ENCODE data around the gene ARFGEF2. TPM values are rescaled to one million over a fixed set of nuclear protein-coding genes. Genes with fewer than 3 reads are reported as not detected.

ARFGEF2 gene
- total and polyA plus RNA-seq, 2 of the 8 experiments (the other 6 are each of a cell fraction or from before 2014, with no cell fraction given), result 8.1 to 21.8 TPM

GRCh38 chr20:49074521-49074920 is 153.0 kb downstream of the ARFGEF2 start:
- FAIRE-seq (no peak), DNase-seq (ENCODE audit: low read depth in 1 of 2, low spot score in 2 of 2) (no peak)
- CTCF ChIA-PET (ENCODE audit: partially characterized antibody), result interaction anchor here (0.7 to 1.9 kb wide), 3 partner anchors 11 to 176 kb away, joined by 3 to 4 read pairs (median 4); no protein-coding TSS in a partner anchor
- Histone ChIP-seq H3K79me2 (ENCODE audit: control insufficient read depth in 1 of 2, insufficient read depth in 2 of 2, low read length in 2 of 2) (peaks cover 0 to 5% of the 10 kb centered on the region in 2 experiments; a peak in 1 of 4 replicates), H2BK15ac (ENCODE audit: low read length) (no peak overlapping the region), H2AFZ (ENCODE audit: low read length) (no peak overlapping the region), H3K14ac (ENCODE audit: insufficient read length) (no peak overlapping the region), H3K27ac (ENCODE audit: low read depth, low read length) (no peak overlapping the region), H3K4me3 (ENCODE audit: extremely low read depth in 1 of 4, insufficient read depth in 2 of 4, low read depth in 3 of 4, low read length in 4 of 4) (no peak overlapping the region), H3K9ac (replicated peaks in 1 of 4; ENCODE audit: extremely low read depth in 1 of 4, low read depth in 3 of 4, low read length in 3 of 4) (no peak overlapping the region), H3K36me3 (ENCODE audit: control insufficient read depth in 2 of 4, insufficient read depth in 4 of 4, low read length in 3 of 4) (peaks cover 31 to 98% (median 80%) of the 10 kb centered on the region in 4 experiments), H3K18ac (ENCODE audit: extremely low read depth, low read length) (no peak overlapping the region), H4K91ac (replicated peaks; ENCODE audit: insufficient read length, low read length) (no peak overlapping the region), H3K9me3 (ENCODE audit: insufficient read depth in 2 of 2, low read depth in 1 of 2, low read length in 1 of 2) (no peaks in the 10 kb centered on the region), H2AK5ac (ENCODE audit: low read depth, low read length) (no peak overlapping the region), H3K27me3 (replicated peaks in 1 of 4; ENCODE audit: control insufficient read depth in 3 of 4, extremely low read depth in 1 of 4, insufficient read depth in 3 of 4, low read length in 3 of 4) (no peaks in the 10 kb centered on the region), H2BK5ac (ENCODE audit: low read depth, low read length) (no peak overlapping the region), H4K8ac (ENCODE audit: extremely low read depth, insufficient read depth, low read length) (no peak overlapping the region), H3K23me2 (ENCODE audit: low read depth, low read length) (no peaks in the 10 kb centered on the region), H3K79me1 (ENCODE audit: low read depth, low read length) (peaks cover 3% of the 10 kb centered on the region; the same call in 1 of the 2 replicates), H3K56ac (replicated peaks; ENCODE audit: insufficient read length, low read depth, low read length) (no peak overlapping the region), H4K5ac (ENCODE audit: insufficient read length, low read depth, low read length) (no peak overlapping the region), H4K20me1 (replicated peaks in 1 of 2; ENCODE audit: control insufficient read depth in 1 of 2, insufficient read depth in 2 of 2, low read length in 2 of 2) (peaks cover 0 to 3% of the 10 kb centered on the region in 2 experiments), H2BK120ac (replicated peaks; ENCODE audit: low read depth, low read length) (no peak overlapping the region), H2BK20ac (ENCODE audit: low read length) (no peak overlapping the region), H3K4me1 (replicated peaks in 1 of 4; ENCODE audit: control insufficient read depth in 3 of 4, insufficient read depth in 4 of 4, low read length in 3 of 4) (no peaks in the 10 kb centered on the region), H2BK12ac (ENCODE audit: low read depth, low read length) (no peak overlapping the region), H3K4ac (replicated peaks; ENCODE audit: insufficient read length, low read depth, low read length) (no peak overlapping the region), H3K23ac (ENCODE audit: insufficient read length) (no peak overlapping the region), H3K4me2 (ENCODE audit: insufficient read depth in 1 of 2, low read depth in 2 of 2, low read length in 2 of 2) (no peak overlapping the region)
- WGBS, 2 experiments (ENCODE audit: extremely low coverage in 1 of 2, insufficient coverage in 1 of 2, insufficient read length in 1 of 2, insufficient replicate concordance in 2 of 2, low coverage in 1 of 2, low lambda C conversion rate in 2 of 2, missing lambda C conversion rate in 1 of 2), result 82% methylated on average over 2 of the region's 2 CpGs; no CpG with 5 or more reads in 1 of the 2 experiments
- POLR2A ChIA-PET (ENCODE audit: partially characterized antibody), result interaction anchor here (0.8 to 1.3 kb wide), 2 partner anchors 27 to 145 kb away, joined by 3 read pairs; partner anchors contain the start of gene DDX27
- TF ChIP-seq CEBPB (IDR thresholded peaks at IDR 0.05; ENCODE audit: low read depth, low read length), result no peak
- TF ChIP-seq SAP30 (IDR thresholded peaks at IDR 0.05; ENCODE audit: insufficient read depth, insufficient replicate concordance, low read length), result no peak
- no peak for TF ChIP-seq PHF8 (conservative IDR thresholded peaks at IDR 0.05; ENCODE audit: low read depth, low read length)
- TF ChIP-seq JUND (IDR thresholded peaks at IDR 0.05; ENCODE audit: low read length), result no peak
- TF ChIP-seq CTCF (IDR thresholded peaks at IDR 0.05; ENCODE audit: control extremely low read depth in 1 of 3, insufficient read depth in 1 of 3, low read depth in 1 of 3, low read length in 3 of 3), result no peak
- TF ChIP-seq RXRA (IDR thresholded peaks at IDR 0.05; ENCODE audit: insufficient read depth, low read depth, low read length), result no peak
- TF ChIP-seq TCF12 (IDR thresholded peaks at IDR 0.05; ENCODE audit: low read depth, low read length), result no peak
- TF ChIP-seq SIRT6 (IDR thresholded peaks at IDR 0.05; ENCODE audit: low read length), result no peak
- no peak for TF ChIP-seq HDAC6 (IDR thresholded peaks at IDR 0.05; ENCODE audit: low read depth, low read length)
- no peak for TF ChIP-seq BCL11A (IDR thresholded peaks at IDR 0.05; ENCODE audit: low read depth in 2 of 2, low read length in 2 of 2)
- TF ChIP-seq KDM4A (IDR thresholded peaks at IDR 0.05; ENCODE audit: low read depth, low read length, severe bottlenecking), result no peak
- TF ChIP-seq TAF1 (IDR thresholded peaks at IDR 0.05; ENCODE audit: low read depth, low read length), result no peak

Data from H1 (cell line).